SK-N-SH (cell line): ENCODE data around the gene ASXL3.

Source experiments
- EP300 ChIP-seq, 2 experiments: IDR thresholded peaks; 2 replicates each; pipeline versions ENCODE4 v1.4.0 to v1.6.1; 2012; ENCODE audit warnings: borderline replicate concordance in 1 of 2, low read depth in 1 of 2, low read length in 1 of 2
- POLR2AphosphoS5 ChIP-seq: IDR thresholded peaks from 2 replicates; pipeline ENCODE4 v1.6.1; 2012; ENCODE audit warnings: low read depth, low read length
- RCOR1 ChIP-seq: fragments of 150-350 bp; IDR thresholded peaks from 2 replicates; pipeline ENCODE4 v1.6.1; 2017; ENCODE audit warnings: antibody characterized with exemption, low read length
- YY1 ChIP-seq: IDR thresholded peaks from 2 replicates; pipeline ENCODE4 v1.4.0; 2012; ENCODE audit warnings: low read depth, mild to moderate bottlenecking
- TF ChIP-seq, protein P1 (sequence below): fragments of 200-600 bp; sonication (generic); IDR thresholded peaks from 2 replicates; pipeline ENCODE4 v1.6.1; 2017; ENCODE audit warnings: antibody characterized with exemption, mild to moderate bottlenecking, moderate library complexity

DNA sequence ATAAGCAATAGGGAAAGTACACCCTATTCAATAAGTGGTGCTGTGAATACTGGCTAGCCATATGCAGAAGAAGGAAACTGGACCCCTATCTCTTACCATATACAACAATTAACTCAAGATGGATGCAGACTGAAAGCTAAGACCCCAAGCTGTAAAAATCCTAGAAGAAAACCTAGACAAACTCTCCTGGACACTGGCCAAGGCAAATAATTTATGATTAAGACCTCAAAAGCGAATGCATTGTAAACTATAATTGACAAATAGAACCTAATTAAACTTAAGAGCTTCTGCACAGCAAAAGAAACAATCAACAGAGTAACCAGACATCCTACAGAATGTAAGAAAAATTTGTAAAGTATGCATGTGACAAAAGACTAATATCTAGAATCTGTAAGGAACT lies 41.1 kb upstream of the ASXL3 start:
- TF ChIP-seq EP300 (IDR thresholded peaks at IDR 0.05; ENCODE audit: borderline replicate concordance in 1 of 2, low read depth in 1 of 2, low read length in 1 of 2) = no peak
- TF ChIP-seq POLR2AphosphoS5 = no peak
- TF ChIP-seq RCOR1 = no peak
- TF ChIP-seq, protein P1, sequence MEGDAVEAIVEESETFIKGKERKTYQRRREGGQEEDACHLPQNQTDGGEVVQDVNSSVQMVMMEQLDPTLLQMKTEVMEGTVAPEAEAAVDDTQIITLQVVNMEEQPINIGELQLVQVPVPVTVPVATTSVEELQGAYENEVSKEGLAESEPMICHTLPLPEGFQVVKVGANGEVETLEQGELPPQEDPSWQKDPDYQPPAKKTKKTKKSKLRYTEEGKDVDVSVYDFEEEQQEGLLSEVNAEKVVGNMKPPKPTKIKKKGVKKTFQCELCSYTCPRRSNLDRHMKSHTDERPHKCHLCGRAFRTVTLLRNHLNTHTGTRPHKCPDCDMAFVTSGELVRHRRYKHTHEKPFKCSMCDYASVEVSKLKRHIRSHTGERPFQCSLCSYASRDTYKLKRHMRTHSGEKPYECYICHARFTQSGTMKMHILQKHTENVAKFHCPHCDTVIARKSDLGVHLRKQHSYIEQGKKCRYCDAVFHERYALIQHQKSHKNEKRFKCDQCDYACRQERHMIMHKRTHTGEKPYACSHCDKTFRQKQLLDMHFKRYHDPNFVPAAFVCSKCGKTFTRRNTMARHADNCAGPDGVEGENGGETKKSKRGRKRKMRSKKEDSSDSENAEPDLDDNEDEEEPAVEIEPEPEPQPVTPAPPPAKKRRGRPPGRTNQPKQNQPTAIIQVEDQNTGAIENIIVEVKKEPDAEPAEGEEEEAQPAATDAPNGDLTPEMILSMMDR = no peak
- TF ChIP-seq YY1 = no peak
